Mesenchymal stem cell (in vitro differentiated cells and primary cell): ENCODE data around the gene TBC1D14.
A peak's percentile ranks its signal among the peaks of the same experiment; 100 is the strongest.

Experiments
- DNase-seq: peaks from one replicate; pipeline ENCODE4 v3.0.0-alpha.2; 2013
- H2AFZ ChIP-seq: one replicate; pipeline ENCODE4 v1.6.1; 2013; ENCODE audit warnings: low read depth, mild to moderate bottlenecking, control low read depth, inconsistent platforms, low read length, moderate library complexity
- H2AK5ac ChIP-seq: 2 replicates; pipeline ENCODE4 v1.6.1; 2013; ENCODE audit warnings: low read length, moderate library complexity, mild to moderate bottlenecking, inconsistent platforms; ENCODE audit not compliant: severe bottlenecking
- H2BK120ac ChIP-seq: one replicate; pipeline ENCODE4 v1.6.1; 2013; ENCODE audit warnings: low read depth, mild to moderate bottlenecking, inconsistent platforms, low read length, moderate library complexity
- H2BK12ac ChIP-seq, 2 experiments: one replicate each; pipeline ENCODE4 v1.6.1; 2013; ENCODE audit warnings: inconsistent platforms in 2 of 2, low read length in 2 of 2, mild to moderate bottlenecking in 2 of 2, moderate library complexity in 2 of 2, control low read depth in 1 of 2
- H2BK15ac ChIP-seq: one replicate; pipeline ENCODE4 v1.6.1; 2013; ENCODE audit warnings: mild to moderate bottlenecking, low read depth, inconsistent platforms; ENCODE audit not compliant: poor library complexity, severe bottlenecking
- H2BK5ac ChIP-seq: 2 replicates; pipeline ENCODE4 v1.6.1; 2013; ENCODE audit warnings: low read depth, mild to moderate bottlenecking, low read length, control low read depth, inconsistent platforms; ENCODE audit not compliant: poor library complexity, severe bottlenecking
- H3K14ac ChIP-seq, 2 experiments: one replicate each; pipeline ENCODE4 v1.6.1; 2013; ENCODE audit warnings: inconsistent platforms in 2 of 2, low read length in 2 of 2, control low read depth in 1 of 2, mild to moderate bottlenecking in 1 of 2, moderate library complexity in 1 of 2
- H3K18ac ChIP-seq, 2 experiments: one replicate each; pipeline ENCODE4 v1.6.1; 2013; ENCODE audit warnings: inconsistent platforms in 2 of 2, low read length in 2 of 2, control low read depth in 1 of 2, low read depth in 1 of 2, mild to moderate bottlenecking in 1 of 2
- H3K23ac ChIP-seq, 2 experiments: one replicate each; pipeline ENCODE4 v1.6.1; 2013; ENCODE audit warnings: inconsistent platforms in 2 of 2, low read length in 2 of 2, mild to moderate bottlenecking in 2 of 2, moderate library complexity in 2 of 2, control low read depth in 1 of 2
- H3K27ac ChIP-seq: 2 replicates; pipeline ENCODE4 v1.5.1; 2013; ENCODE audit warnings: mild to moderate bottlenecking, moderate library complexity, low read length, control low read depth, inconsistent platforms; ENCODE audit not compliant: poor library complexity, severe bottlenecking
- H3K27me3 ChIP-seq, 2 experiments: 2 replicates each; pipeline versions ENCODE4 v1.6.1 to v1.7.0; 2013; ENCODE audit warnings: low read length in 2 of 2, mild to moderate bottlenecking in 2 of 2, moderate library complexity in 2 of 2, control low read depth in 1 of 2, inconsistent platforms in 1 of 2; ENCODE audit not compliant: control insufficient read depth in 1 of 2, insufficient read depth in 1 of 2
- H3K36me3 ChIP-seq, 2 experiments: 2 replicates each; pipeline versions ENCODE4 v1.6.1 to v1.7.0; 2013; ENCODE audit warnings: low read length in 2 of 2, control low read depth in 1 of 2, inconsistent platforms in 1 of 2, low read depth in 1 of 2, mild to moderate bottlenecking in 1 of 2; ENCODE audit not compliant: insufficient read depth in 2 of 2, control insufficient read depth in 1 of 2
- H3K4ac ChIP-seq, 2 experiments: one replicate each; pipeline ENCODE4 v1.6.1; 2013; ENCODE audit warnings: inconsistent platforms in 2 of 2, low read length in 2 of 2, mild to moderate bottlenecking in 2 of 2, moderate library complexity in 2 of 2, control low read depth in 1 of 2, low read depth in 1 of 2
- H3K4me1 ChIP-seq: 2 replicates; pipeline ENCODE4 v1.6.1; 2013; ENCODE audit warnings: low read depth, low read length, control low read depth; ENCODE audit not compliant: control insufficient read depth, insufficient read depth
- H3K4me2 ChIP-seq: 2 replicates; pipeline ENCODE4 v1.6.1; 2013; ENCODE audit warnings: low read length, mild to moderate bottlenecking, inconsistent platforms; ENCODE audit not compliant: poor library complexity, severe bottlenecking
- H3K4me3 ChIP-seq, 2 experiments: 2 replicates each; pipeline versions ENCODE4 v1.5.1 to v1.7.0; 2013; ENCODE audit warnings: low read length in 2 of 2, mild to moderate bottlenecking in 2 of 2, control low read depth in 1 of 2, low read depth in 1 of 2; ENCODE audit not compliant: insufficient read depth in 1 of 2
- H3K79me1 ChIP-seq: replicated peaks from 2 replicates; pipeline ENCODE4 v1.6.1; 2013; ENCODE audit warnings: mild to moderate bottlenecking, control low read depth, low read length, inconsistent platforms; ENCODE audit not compliant: poor library complexity, severe bottlenecking
- H3K9ac ChIP-seq: 2 replicates; pipeline ENCODE4 v1.7.0; 2013; ENCODE audit warnings: mild to moderate bottlenecking, low read length, moderate library complexity
- H3K9me3 ChIP-seq: 2 replicates; pipeline ENCODE4 v1.7.0; 2013; ENCODE audit warnings: mild to moderate bottlenecking, low read length; ENCODE audit not compliant: control insufficient read depth
- H4K8ac ChIP-seq: one replicate; pipeline ENCODE4 v1.6.1; 2013; ENCODE audit warnings: inconsistent platforms, mild to moderate bottlenecking, low read length, moderate library complexity
- H4K91ac ChIP-seq: one replicate; pipeline ENCODE4 v1.6.1; 2013; ENCODE audit warnings: mild to moderate bottlenecking, low read length, inconsistent platforms
- WGBS: methylation state at CpG from one replicate; pipeline ENCODE4 v1.1.7; 2013; ENCODE audit warnings: mixed read lengths; 5-methylcytosine and 5-hydroxymethylcytosine counted together

The TBC1D14 gene

DNA sequence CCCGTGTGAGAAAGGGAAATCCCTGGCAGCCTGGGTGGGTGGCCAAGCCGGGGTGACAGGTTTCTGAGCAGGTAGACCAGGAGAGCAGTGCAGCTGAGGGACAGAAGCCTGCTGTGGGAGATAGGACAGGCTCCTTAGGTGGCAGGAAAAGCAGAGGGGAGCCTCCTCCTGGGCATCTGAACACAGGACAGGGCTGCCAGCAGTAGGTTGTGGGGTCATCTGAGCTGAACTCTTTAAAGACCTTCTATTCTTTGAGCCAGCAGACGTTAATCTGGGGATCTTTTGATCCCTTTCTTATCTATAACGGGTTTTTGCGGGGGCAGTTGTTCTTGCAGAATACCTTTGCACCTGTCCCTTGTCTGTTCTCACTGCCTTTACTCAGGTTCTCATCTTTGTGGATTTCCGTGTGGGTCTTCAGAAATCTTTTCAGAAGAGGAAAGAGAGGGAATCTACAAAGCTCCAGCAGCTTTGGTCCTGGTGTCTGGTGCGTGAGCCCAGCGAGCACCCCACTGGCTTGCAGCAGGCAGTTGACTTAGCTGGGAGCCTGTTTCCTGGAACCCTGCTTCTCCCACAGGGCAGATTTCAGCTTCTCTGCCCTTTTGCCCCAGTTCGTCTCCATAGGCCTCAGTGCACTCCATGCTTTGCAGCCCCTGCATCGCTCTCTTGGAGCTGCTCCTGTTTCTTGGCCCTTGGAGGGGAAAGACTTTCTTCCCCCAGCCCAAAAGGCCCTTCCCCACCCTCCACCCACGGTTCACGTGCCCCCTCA is 97.7 kb downstream of the TBC1D14 start:
- WGBS: 84% methylated on average over 12 of the region's 12 CpGs

GRCh38 chr4:7007944-7008343 is 98.3 kb downstream of the TBC1D14 start:
- H3K36me3 ChIP-seq: peaks cover 36 to 86% of the 10 kb centered on the region in 2 experiments
- no peak overlapping the region for H2AK5ac ChIP-seq
- H4K8ac ChIP-seq: no peak overlapping the region
- DNase-seq: no peak
- no peak overlapping the region for H2BK120ac ChIP-seq
- no peak overlapping the region for H3K14ac ChIP-seq
- no peak overlapping the region for H2BK15ac ChIP-seq
- H2AFZ ChIP-seq: no peak overlapping the region
- no peak overlapping the region for H3K4me2 ChIP-seq
- WGBS: 87% methylated on average over 2 of the region's 2 CpGs
- no peak overlapping the region for H3K27ac ChIP-seq
- H3K9ac ChIP-seq: no peak overlapping the region
- H2BK5ac ChIP-seq: no peak overlapping the region
- no peaks in the 10 kb centered on the region for H3K9me3 ChIP-seq
- H3K18ac ChIP-seq: no peak overlapping the region
- H4K91ac ChIP-seq: no peak overlapping the region
- no peak overlapping the region for H2BK12ac ChIP-seq
- H3K23ac ChIP-seq: no peak overlapping the region
- no peak overlapping the region for H3K4ac ChIP-seq
- peaks cover 26% of the 10 kb centered on the region for H3K79me1 ChIP-seq
- no peaks in the 10 kb centered on the region for H3K27me3 ChIP-seq
- no peaks in the 10 kb centered on the region for H3K4me1 ChIP-seq
- no peak overlapping the region for H3K4me3 ChIP-seq

More for the DNA sequence above, 97.7 kb downstream of the TBC1D14 start:
- no peak overlapping the region for H3K4me2 ChIP-seq
- H3K9ac ChIP-seq: no peak overlapping the region
- H3K23ac ChIP-seq: peak overlapping the region in 1 of 2 experiments; percentile 43
- no peak overlapping the region for H3K27ac ChIP-seq
- no peak overlapping the region for H3K4me3 ChIP-seq
- no peak overlapping the region for H2AFZ ChIP-seq
- peaks cover 41 to 86% of the 10 kb centered on the region in 2 experiments for H3K36me3 ChIP-seq
- H3K4me1 ChIP-seq: no peaks in the 10 kb centered on the region
- H2BK120ac ChIP-seq: no peak overlapping the region
- H2BK12ac ChIP-seq: peak overlapping the region in 1 of 2 experiments; percentile 80
- no peak for DNase-seq
- no peak overlapping the region for H3K4ac ChIP-seq
- no peak overlapping the region for H4K8ac ChIP-seq
- H2BK5ac ChIP-seq: no peak overlapping the region
- H3K18ac ChIP-seq: no peak overlapping the region
- no peak overlapping the region for H2BK15ac ChIP-seq
- H3K79me1 ChIP-seq: peaks cover 29% of the 10 kb centered on the region
- H2AK5ac ChIP-seq: no peak overlapping the region
- no peak overlapping the region for H3K14ac ChIP-seq
- no peaks in the 10 kb centered on the region for H3K9me3 ChIP-seq
- no peaks in the 10 kb centered on the region for H3K27me3 ChIP-seq
- no peak overlapping the region for H4K91ac ChIP-seq

- H3K27ac ChIP-seq: no peak overlapping the region
- no peak overlapping the region for H2AK5ac ChIP-seq
- H4K8ac ChIP-seq: no peak overlapping the region
- H3K18ac ChIP-seq: no peak overlapping the region
- no peak for DNase-seq
- 97% methylated on average over 5 of the region's 5 CpGs for WGBS
- H3K14ac ChIP-seq: no peak overlapping the region
- no peak overlapping the region for H2BK120ac ChIP-seq
- H4K91ac ChIP-seq: no peak overlapping the region
- no peak overlapping the region for H2AFZ ChIP-seq
- H3K4me3 ChIP-seq: no peak overlapping the region
- no peak overlapping the region for H2BK15ac ChIP-seq
- H3K4me2 ChIP-seq: no peak overlapping the region
- no peak overlapping the region for H3K4ac ChIP-seq
- H3K9me3 ChIP-seq: no peaks in the 10 kb centered on the region
- H3K27me3 ChIP-seq: no peaks in the 10 kb centered on the region
- H3K9ac ChIP-seq: no peak overlapping the region
- no peak overlapping the region for H2BK12ac ChIP-seq
- H3K79me1 ChIP-seq: peaks cover 16% of the 10 kb centered on the region
- peaks cover 6% of the 10 kb centered on the region for H3K4me1 ChIP-seq
- H3K36me3 ChIP-seq: peaks cover 30 to 85% of the 10 kb centered on the region in 2 experiments
- no peak overlapping the region for H3K23ac ChIP-seq
- no peak overlapping the region for H2BK5ac ChIP-seq
These were observed 99.9 kb downstream of the TBC1D14 start for GRCh38 chr4:7009564-7009963.

DNA sequence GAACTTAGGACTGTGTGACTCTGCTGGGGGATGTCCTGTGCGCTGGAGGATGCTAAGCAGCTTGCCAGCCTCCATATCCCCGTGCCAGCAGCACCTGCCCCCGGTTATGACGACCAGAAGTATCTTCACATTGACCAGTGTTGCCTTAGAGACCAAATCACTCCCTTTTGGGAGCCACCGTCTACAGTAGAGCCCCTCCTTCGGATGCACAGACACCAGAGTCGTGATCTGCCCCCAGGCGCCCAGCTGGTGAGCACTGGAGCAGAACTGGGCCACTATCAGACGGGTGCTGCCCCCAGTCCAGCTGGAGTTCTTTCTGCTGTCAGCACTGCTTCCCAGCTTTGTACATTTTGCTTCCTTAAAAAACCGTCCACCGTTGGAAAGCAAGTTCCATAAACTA is 103.5 kb downstream of the TBC1D14 start:
- no peak for DNase-seq
- Histone ChIP-seq H3K27me3 (no peaks in the 10 kb centered on the region), H2BK12ac (no peak overlapping the region), H3K36me3 (peaks cover 47 to 90% of the 10 kb centered on the region in 2 experiments), H2AK5ac (no peak overlapping the region), H3K23ac (no peak overlapping the region), H3K4me2 (no peak overlapping the region), H2BK120ac (no peak overlapping the region), H2AFZ (no peak overlapping the region), H3K79me1 (peaks cover 11% of the 10 kb centered on the region), H3K4me3 (no peak overlapping the region), H3K9ac (no peak overlapping the region), H4K91ac (no peak overlapping the region), H3K4ac (no peak overlapping the region), H2BK5ac (no peak overlapping the region), H4K8ac (no peak overlapping the region), H2BK15ac (no peak overlapping the region), H3K9me3 (no peaks in the 10 kb centered on the region), H3K27ac (no peak overlapping the region), H3K14ac (no peak overlapping the region), H3K4me1 (peaks cover 6% of the 10 kb centered on the region), H3K18ac (no peak overlapping the region)
- WGBS: 97% methylated on average over 11 of the region's 11 CpGs
